Lung (tissue), 12 donors: ENCODE data around the gene CREB5. TPM values are rescaled to one million over a fixed set of nuclear protein-coding genes. Genes with fewer than 3 reads are reported as not detected.

Experiments used
- ATAC-seq: fragments of 200-7000 bp; cut with Tn5 transposase; one replicate; pipeline ENCODE4 v1.9.1; 2020; ENCODE audit warnings: moderate number of reproducible peaks; ENCODE audit not compliant: insufficient read depth, low FRiP score
- DNase-seq, 3 donors: peaks; one replicate each; pipeline ENCODE4 v3.0.0-alpha.2; 2013 to 2017
- H3K27ac ChIP-seq, 2 donors: one replicate each; pipeline ENCODE4 v1.5.1; 2013; ENCODE audit warnings: mild to moderate bottlenecking in 2 of 2, moderate library complexity in 2 of 2, control low read depth in 1 of 2, inconsistent platforms in 1 of 2, low read depth in 1 of 2, low read length in 1 of 2
- H3K27me3 ChIP-seq, 3 donors: one replicate each; pipeline ENCODE4 v1.5.1; 2013; ENCODE audit warnings: low read length in 2 of 3; ENCODE audit not compliant: control insufficient read depth in 3 of 3, insufficient read depth in 3 of 3
- H3K36me3 ChIP-seq, 4 donors: one replicate each; pipeline ENCODE4 v1.5.1; 2013; ENCODE audit warnings: low read length in 4 of 4, mild to moderate bottlenecking in 1 of 4, moderate library complexity in 1 of 4; ENCODE audit not compliant: control insufficient read depth in 4 of 4, insufficient read depth in 4 of 4
- H3K4me1 ChIP-seq, 5 donors: one replicate each; pipeline ENCODE4 v1.5.1; 2013; ENCODE audit warnings: low read length in 5 of 5, mild to moderate bottlenecking in 2 of 5, moderate library complexity in 1 of 5; ENCODE audit not compliant: control insufficient read depth in 5 of 5, insufficient read depth in 5 of 5
- H3K4me3 ChIP-seq: one replicate; pipeline ENCODE4 v1.5.1; 2013; ENCODE audit warnings: mild to moderate bottlenecking, control low read depth, moderate library complexity
- H3K9ac ChIP-seq, 2 donors: one replicate each; pipeline ENCODE4 v1.5.1; 2013; ENCODE audit warnings: low read length in 2 of 2, control low read depth in 1 of 2; ENCODE audit not compliant: insufficient read depth in 1 of 2
- H3K9me3 ChIP-seq, 4 donors: one replicate each; pipeline ENCODE4 v1.5.1; 2013; ENCODE audit warnings: low read length in 3 of 4, mild to moderate bottlenecking in 1 of 4, moderate library complexity in 1 of 4; ENCODE audit not compliant: control insufficient read depth in 4 of 4, insufficient read depth in 3 of 4
- WGBS, 2 donors: extraction: QIAGEN DNeasy Blood & Tissue Kit; methylation state at CpG; one replicate each; pipeline ENCODE4 v1.1.7; 2013; 5-methylcytosine and 5-hydroxymethylcytosine counted together
- polyA plus RNA-seq, 2 donors: library from polyadenylated mRNA; stranded (reverse); fragments of 200-250 nt; gene quantifications; one replicate each; pipeline ENCODE4 v1.2.1, GENCODE V29; 2013
- total RNA-seq, 2 donors: library from RNA; depleted of rRNA in 1 of 2; stranded (reverse); fragments of >200 nt in 1 of 2; gene quantifications; one replicate each; pipeline ENCODE4 v1.2.1, GENCODE V29; 2014 to 2021
- TF ChIP-seq, protein P1 (sequence below): IDR thresholded peaks from 2 replicates; pipeline ENCODE4 v1.5.1; 2012; ENCODE audit warnings: mild to moderate bottlenecking; ENCODE audit errors: control extremely low read depth, extremely low read depth
- donor health status: control.
- donor health status: control.
- donor health status: Bipolar disorder and iron deficiency.
- donor health status: healthy.
- donor health status: DM: yes; HTN: yes; CAD: no.

Gene CREB5
- total and polyA plus RNA-seq, 4 donors: 2.7 to 23.1 (median 9.6) TPM

DNA sequence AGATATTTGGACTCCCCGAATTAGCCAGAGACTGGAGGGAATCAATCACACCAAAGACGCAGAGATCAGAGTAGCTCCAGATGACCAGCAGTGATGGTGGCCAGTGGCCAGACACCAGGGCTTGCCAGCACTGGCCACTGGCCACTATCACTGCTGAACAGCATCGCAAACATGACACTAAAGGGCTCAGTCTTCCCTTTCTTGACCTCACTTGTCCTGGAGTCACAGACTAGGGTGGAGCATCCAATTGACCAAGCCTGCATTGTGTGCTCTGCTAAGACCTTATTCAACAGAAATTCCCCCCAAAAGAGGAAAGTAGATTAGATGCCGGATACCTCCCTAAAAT is 234.7 kb downstream of the CREB5 start:
- TF ChIP-seq, protein P1, sequence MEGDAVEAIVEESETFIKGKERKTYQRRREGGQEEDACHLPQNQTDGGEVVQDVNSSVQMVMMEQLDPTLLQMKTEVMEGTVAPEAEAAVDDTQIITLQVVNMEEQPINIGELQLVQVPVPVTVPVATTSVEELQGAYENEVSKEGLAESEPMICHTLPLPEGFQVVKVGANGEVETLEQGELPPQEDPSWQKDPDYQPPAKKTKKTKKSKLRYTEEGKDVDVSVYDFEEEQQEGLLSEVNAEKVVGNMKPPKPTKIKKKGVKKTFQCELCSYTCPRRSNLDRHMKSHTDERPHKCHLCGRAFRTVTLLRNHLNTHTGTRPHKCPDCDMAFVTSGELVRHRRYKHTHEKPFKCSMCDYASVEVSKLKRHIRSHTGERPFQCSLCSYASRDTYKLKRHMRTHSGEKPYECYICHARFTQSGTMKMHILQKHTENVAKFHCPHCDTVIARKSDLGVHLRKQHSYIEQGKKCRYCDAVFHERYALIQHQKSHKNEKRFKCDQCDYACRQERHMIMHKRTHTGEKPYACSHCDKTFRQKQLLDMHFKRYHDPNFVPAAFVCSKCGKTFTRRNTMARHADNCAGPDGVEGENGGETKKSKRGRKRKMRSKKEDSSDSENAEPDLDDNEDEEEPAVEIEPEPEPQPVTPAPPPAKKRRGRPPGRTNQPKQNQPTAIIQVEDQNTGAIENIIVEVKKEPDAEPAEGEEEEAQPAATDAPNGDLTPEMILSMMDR: no peak
- no peak for ATAC-seq
- 92% methylated on average over 4 of the region's 4 CpGs for WGBS, 2 donors
- H3K36me3 ChIP-seq: no peaks in the 10 kb centered on the region
- DNase-seq: no peak
- H3K4me3 ChIP-seq: no peak overlapping the region
- no peak overlapping the region for H3K27ac ChIP-seq
- H3K9me3 ChIP-seq: no peaks in the 10 kb centered on the region
- H3K27me3 ChIP-seq: no peaks in the 10 kb centered on the region
- peaks cover 0 to 9% (median 0%) of the 10 kb centered on the region in 5 donors for H3K4me1 ChIP-seq
- no peak overlapping the region for H3K9ac ChIP-seq

DNA sequence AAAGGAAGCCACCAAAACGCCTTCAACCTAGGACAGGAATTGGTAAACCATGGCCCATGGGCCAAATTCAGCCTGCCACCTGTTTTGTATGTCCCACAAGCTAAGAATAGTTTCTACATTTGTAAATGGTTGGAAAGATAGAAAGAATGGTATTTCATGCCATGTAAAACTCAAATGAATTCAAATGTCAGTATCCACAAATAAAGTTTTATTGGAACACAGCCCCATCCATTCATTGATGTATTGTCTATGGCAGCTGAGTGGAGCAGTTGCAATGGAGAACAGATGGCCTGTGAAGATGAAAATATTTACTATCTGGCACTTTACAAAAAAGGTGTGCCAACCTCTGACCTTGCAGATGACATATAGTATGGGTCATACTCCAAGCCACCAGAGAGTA is 236.9 kb downstream of the CREB5 start:
- WGBS, 2 donors: 84 to 85% methylated on average over 1 of the region's 1 CpG
- TF ChIP-seq, protein P1: no peak
- Histone ChIP-seq H3K4me3 (no peak overlapping the region), H3K27me3 (no peaks in the 10 kb centered on the region), H3K27ac (no peak overlapping the region), H3K4me1 (no peaks in the 10 kb centered on the region), H3K36me3 (no peaks in the 10 kb centered on the region), H3K9ac (no peak overlapping the region), H3K9me3 (no peaks in the 10 kb centered on the region)
- DNase-seq: no peak
- no peak for ATAC-seq

DNA sequence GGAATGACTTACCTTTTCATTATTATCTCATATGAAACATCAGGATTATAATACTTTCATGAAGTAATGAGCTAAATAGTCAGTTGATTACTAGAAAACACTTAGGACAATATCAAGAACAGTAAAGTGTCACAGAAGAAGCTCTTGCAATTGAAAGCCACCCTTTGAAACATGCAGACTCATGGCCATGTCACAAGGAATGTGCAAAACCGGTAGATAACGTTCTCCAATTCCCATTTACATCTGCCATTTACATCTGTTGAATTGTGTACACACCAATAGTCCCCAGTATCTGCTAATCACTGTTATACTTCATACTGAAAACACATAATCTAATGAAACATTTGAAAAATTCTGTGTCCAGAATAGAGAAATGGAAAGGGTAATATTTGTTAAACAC is 237.5 kb downstream of the CREB5 start:
- ATAC-seq: no peak
- Histone ChIP-seq H3K9me3 (no peaks in the 10 kb centered on the region), H3K36me3 (no peaks in the 10 kb centered on the region), H3K27me3 (no peaks in the 10 kb centered on the region), H3K9ac (no peak overlapping the region), H3K27ac (no peak overlapping the region), H3K4me1 (no peaks in the 10 kb centered on the region), H3K4me3 (no peak overlapping the region)
- TF ChIP-seq, protein P1: no peak
- WGBS, 2 donors: 86 to 91% methylated on average over 2 of the region's 2 CpGs
- no peak for DNase-seq

DNA sequence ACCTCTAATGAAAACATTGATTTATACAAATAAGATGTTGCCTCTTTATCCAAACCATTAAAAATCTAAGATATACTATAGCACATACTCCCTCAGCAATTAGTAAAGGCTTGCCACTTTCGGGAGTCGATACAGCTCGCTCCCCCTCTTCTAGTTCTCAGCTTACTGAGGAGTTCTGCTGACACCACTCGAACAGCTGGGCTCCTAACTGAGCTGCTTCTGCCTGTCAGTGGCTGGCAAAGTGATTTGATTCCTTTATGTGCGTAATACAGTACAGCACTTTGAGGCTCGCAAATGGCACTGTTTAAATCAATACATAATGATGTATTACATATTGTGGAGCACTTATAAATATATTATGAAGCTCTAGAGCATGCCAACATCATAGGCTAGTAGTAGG is 241.8 kb downstream of the CREB5 start:
- 88 to 91% methylated on average over 6 of the region's 6 CpGs for WGBS, 2 donors
- Histone ChIP-seq H3K36me3 (no peaks in the 10 kb centered on the region), H3K4me1 (peaks cover 0 to 3% (median 0%) of the 10 kb centered on the region in 5 donors), H3K4me3 (no peak overlapping the region), H3K27me3 (no peaks in the 10 kb centered on the region), H3K9ac (no peak overlapping the region), H3K9me3 (peaks cover 0 to 4% (median 0%) of the 10 kb centered on the region in 4 donors), H3K27ac (no peak overlapping the region)
- no peak for DNase-seq
- TF ChIP-seq, protein P1: no peak
- no peak for ATAC-seq
